Ammon's horn (tissue), 1 donor: Measurements from ENCODE around the gene GRK1.

Experiments
- DNase-seq: peaks from one replicate; pipeline ENCODE4 v3.0.0-alpha.2; 2016; ENCODE audit warnings: low spot score

Gene GRK1

GRCh38 chr13:113632706-113633484 is 34.1 kb upstream of the GRK1 start:
- DNase-seq = no peak

- DNase-seq = no peak
Measured at GRCh38 chr13:113633485-113633873, 33.5 kb upstream of the GRK1 start.

GRCh38 chr13:113634279-113635047 is 32.6 kb upstream of the GRK1 start:
- no peak for DNase-seq

GRCh38 chr13:113635048-113635420 is 32.0 kb upstream of the GRK1 start:
- DNase-seq = no peak

- no peak for DNase-seq
Measured at GRCh38 chr13:113635709-113636108, 31.3 kb upstream of the GRK1 start.

GRCh38 chr13:113636266-113636963 is 30.6 kb upstream of the GRK1 start:
- DNase-seq = no peak

GRCh38 chr13:113637262-113638160 is 29.5 kb upstream of the GRK1 start:
- no peak for DNase-seq

GRCh38 chr13:113638173-113638746 is 28.8 kb upstream of the GRK1 start:
- no peak for DNase-seq

GRCh38 chr13:113638806-113639205 is 28.2 kb upstream of the GRK1 start:
- no peak for DNase-seq

- DNase-seq = peak; percentile 65
Measured at GRCh38 chr13:113639616-113640262, 27.3 kb upstream of the GRK1 start.

GRCh38 chr13:113641426-113641825 is 25.6 kb upstream of the GRK1 start:
- DNase-seq = no peak

GRCh38 chr13:113642563-113642962 is 24.5 kb upstream of the GRK1 start:
- no peak for DNase-seq

GRCh38 chr13:113643593-113643992 is 23.4 kb upstream of the GRK1 start:
- DNase-seq = no peak

- no peak for DNase-seq
Measured at GRCh38 chr13:113644800-113645199, 22.2 kb upstream of the GRK1 start.

GRCh38 chr13:113645329-113645728 is 21.7 kb upstream of the GRK1 start:
- no peak for DNase-seq

- DNase-seq = no peak
Measured at GRCh38 chr13:113646376-113646775, 20.6 kb upstream of the GRK1 start.

- no peak for DNase-seq
Measured at GRCh38 chr13:113646921-113647340, 20.1 kb upstream of the GRK1 start.

- peak; percentile 92 for DNase-seq
Measured at GRCh38 chr13:113647351-113648215, 19.4 kb upstream of the GRK1 start.

GRCh38 chr13:113648216-113648610 is 18.8 kb upstream of the GRK1 start:
- DNase-seq = no peak

GRCh38 chr13:113649212-113649611 is 17.8 kb upstream of the GRK1 start:
- no peak for DNase-seq
